Measurements from ENCODE around the gene TMEM165. TPM values are rescaled to one million over a fixed set of nuclear protein-coding genes. Genes with fewer than 3 reads are reported as not detected.
A peak's percentile ranks its signal among the peaks of the same experiment; 100 is the strongest.

The TMEM165 gene
- total and polyA plus RNA-seq, 9 of the 15 experiments (the other 6 are each of a cell fraction or from before 2014, with no cell fraction given) = 21.3 to 145 (median 96.8) TPM

DNA sequence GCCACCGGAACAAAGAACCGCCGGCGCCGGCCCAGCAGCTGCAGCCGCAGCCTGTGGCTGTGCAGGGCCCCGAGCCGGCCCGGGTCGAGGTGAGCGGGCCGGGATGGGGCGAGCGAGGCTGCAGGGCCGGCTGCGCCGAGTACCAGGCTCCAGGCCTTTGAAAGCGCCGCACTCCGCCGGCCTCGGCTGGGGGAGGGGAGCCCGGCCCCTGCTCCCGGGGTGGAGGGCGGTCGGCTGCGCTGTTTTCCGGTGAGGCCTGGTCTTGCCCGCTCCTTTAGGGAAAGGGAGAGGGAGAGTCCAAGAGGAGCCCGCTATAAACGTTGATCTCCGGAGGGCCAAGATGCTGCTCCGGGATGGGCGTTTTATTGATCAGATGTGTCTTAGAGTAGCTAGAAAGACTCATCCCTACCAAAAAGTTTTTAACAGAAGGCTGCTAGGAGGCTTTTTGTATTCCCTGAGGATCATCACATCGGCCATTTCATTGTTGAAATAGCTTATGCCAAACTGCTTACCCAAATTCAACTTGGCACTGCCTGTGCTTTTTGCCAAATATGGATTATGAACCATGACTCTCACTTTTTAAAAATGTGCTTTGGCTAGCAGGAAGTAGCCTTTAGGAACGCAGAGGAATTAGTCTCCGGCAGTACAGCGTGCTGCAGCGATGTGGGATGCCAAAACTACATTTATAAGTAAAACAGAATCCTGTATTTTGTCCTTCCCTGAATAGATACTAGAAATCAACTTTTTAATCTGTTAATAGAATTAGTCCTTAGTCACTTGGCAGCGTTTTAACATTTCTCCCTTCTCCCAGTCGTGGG, 760 bp downstream of the TMEM165 start (continued):
- TF ChIP-seq ZFX (CRISPR knock-in tag; IDR thresholded peaks at IDR 0.05) = peak; percentile 73
- TF ChIP-seq, protein P1, sequence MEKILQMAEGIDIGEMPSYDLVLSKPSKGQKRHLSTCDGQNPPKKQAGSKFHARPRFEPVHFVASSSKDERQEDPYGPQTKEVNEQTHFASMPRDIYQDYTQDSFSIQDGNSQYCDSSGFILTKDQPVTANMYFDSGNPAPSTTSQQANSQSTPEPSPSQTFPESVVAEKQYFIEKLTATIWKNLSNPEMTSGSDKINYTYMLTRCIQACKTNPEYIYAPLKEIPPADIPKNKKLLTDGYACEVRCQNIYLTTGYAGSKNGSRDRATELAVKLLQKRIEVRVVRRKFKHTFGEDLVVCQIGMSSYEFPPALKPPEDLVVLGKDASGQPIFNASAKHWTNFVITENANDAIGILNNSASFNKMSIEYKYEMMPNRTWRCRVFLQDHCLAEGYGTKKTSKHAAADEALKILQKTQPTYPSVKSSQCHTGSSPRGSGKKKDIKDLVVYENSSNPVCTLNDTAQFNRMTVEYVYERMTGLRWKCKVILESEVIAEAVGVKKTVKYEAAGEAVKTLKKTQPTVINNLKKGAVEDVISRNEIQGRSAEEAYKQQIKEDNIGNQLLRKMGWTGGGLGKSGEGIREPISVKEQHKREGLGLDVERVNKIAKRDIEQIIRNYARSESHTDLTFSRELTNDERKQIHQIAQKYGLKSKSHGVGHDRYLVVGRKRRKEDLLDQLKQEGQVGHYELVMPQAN (IDR thresholded peaks at IDR 0.05; ENCODE audit: borderline replicate concordance) = peak; percentile 14; the same call in 1 of the 2 replicates
- TF ChIP-seq, protein P2, sequence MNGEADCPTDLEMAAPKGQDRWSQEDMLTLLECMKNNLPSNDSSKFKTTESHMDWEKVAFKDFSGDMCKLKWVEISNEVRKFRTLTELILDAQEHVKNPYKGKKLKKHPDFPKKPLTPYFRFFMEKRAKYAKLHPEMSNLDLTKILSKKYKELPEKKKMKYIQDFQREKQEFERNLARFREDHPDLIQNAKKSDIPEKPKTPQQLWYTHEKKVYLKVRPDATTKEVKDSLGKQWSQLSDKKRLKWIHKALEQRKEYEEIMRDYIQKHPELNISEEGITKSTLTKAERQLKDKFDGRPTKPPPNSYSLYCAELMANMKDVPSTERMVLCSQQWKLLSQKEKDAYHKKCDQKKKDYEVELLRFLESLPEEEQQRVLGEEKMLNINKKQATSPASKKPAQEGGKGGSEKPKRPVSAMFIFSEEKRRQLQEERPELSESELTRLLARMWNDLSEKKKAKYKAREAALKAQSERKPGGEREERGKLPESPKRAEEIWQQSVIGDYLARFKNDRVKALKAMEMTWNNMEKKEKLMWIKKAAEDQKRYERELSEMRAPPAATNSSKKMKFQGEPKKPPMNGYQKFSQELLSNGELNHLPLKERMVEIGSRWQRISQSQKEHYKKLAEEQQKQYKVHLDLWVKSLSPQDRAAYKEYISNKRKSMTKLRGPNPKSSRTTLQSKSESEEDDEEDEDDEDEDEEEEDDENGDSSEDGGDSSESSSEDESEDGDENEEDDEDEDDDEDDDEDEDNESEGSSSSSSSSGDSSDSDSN (IDR thresholded peaks at IDR 0.05; ENCODE audit: borderline replicate concordance in 1 of 2, low read depth in 2 of 2, low read length in 2 of 2) = peak in 1 of 2 experiments; percentile 40; a peak in 2 of 4 replicates
- no peak for TF ChIP-seq CAMTA2 (CRISPR knock-in tag; conservative IDR thresholded peaks at IDR 0.05)
- no peak for TF ChIP-seq SREBF2 (CRISPR knock-in tag; IDR thresholded peaks at IDR 0.05)
- no peak for TF ChIP-seq OTX1 (CRISPR knock-in tag; IDR thresholded peaks at IDR 0.05)
- TF ChIP-seq ZNF239 (CRISPR knock-in tag; IDR thresholded peaks at IDR 0.05) = no peak
- TF ChIP-seq POU5F1 (IDR thresholded peaks at IDR 0.05; ENCODE audit: borderline replicate concordance, low read depth, low read length, partially characterized antibody) = no peak
- TF ChIP-seq ZNF780A (CRISPR knock-in tag; IDR thresholded peaks at IDR 0.05) = no peak
- no peak for TF ChIP-seq ZNF174 (CRISPR knock-in tag; IDR thresholded peaks at IDR 0.05)
- no peak for TF ChIP-seq SP2 (IDR thresholded peaks at IDR 0.05; ENCODE audit: extremely low read depth, low read depth, low read length, poor library complexity, severe bottlenecking)
- TF ChIP-seq GTF2F1 (IDR thresholded peaks at IDR 0.05; ENCODE audit: low read depth, low read length) = no peak
- TF ChIP-seq, protein P3, sequence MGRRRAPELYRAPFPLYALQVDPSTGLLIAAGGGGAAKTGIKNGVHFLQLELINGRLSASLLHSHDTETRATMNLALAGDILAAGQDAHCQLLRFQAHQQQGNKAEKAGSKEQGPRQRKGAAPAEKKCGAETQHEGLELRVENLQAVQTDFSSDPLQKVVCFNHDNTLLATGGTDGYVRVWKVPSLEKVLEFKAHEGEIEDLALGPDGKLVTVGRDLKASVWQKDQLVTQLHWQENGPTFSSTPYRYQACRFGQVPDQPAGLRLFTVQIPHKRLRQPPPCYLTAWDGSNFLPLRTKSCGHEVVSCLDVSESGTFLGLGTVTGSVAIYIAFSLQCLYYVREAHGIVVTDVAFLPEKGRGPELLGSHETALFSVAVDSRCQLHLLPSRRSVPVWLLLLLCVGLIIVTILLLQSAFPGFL (CRISPR knock-in tag; IDR thresholded peaks at IDR 0.05) = no peak
- TF ChIP-seq, protein P4, sequence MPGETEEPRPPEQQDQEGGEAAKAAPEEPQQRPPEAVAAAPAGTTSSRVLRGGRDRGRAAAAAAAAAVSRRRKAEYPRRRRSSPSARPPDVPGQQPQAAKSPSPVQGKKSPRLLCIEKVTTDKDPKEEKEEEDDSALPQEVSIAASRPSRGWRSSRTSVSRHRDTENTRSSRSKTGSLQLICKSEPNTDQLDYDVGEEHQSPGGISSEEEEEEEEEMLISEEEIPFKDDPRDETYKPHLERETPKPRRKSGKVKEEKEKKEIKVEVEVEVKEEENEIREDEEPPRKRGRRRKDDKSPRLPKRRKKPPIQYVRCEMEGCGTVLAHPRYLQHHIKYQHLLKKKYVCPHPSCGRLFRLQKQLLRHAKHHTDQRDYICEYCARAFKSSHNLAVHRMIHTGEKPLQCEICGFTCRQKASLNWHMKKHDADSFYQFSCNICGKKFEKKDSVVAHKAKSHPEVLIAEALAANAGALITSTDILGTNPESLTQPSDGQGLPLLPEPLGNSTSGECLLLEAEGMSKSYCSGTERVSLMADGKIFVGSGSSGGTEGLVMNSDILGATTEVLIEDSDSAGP (CRISPR knock-in tag; IDR thresholded peaks at IDR 0.05) = no peak
- no peak for TF ChIP-seq ZNF75A (CRISPR knock-in tag; IDR thresholded peaks at IDR 0.05)
